ENCODE results near the gene ALG9.

DNA sequence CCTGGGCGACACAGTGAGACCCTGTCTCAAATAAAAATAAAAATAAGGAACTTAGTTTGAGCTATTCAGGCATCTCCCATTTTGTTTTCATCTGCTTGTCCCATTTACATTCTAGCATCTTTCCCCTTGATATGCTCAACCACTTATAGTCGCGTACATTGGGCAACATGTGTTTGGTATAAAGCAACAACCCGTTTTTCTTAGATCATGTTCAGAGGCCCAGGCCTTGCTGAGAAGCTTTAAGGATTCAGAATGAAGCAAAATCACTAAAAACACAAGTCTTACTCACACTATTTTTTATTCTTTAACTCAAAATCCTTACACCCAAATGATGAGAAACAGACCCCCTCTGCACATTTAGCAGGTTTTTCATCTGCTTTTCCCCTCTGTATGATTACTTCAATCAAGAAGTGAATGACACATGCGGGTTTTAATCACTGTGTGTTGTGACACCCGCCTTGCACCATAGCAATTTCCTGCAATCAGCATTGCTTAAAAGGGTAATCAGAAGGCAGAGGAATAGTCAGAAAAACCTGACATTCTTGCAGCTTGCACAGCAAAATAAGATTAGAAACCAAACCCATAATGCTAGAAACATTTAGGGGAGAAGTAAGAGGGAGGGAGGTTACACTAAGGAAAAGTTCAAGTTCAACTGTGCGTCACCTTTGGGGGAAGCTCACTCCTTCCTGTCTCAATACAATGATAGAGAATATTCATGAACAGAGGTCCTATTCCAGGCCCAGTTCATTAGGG lies 25.9 kb downstream of the ALG9 start:
- TF ChIP-seq, protein P1, sequence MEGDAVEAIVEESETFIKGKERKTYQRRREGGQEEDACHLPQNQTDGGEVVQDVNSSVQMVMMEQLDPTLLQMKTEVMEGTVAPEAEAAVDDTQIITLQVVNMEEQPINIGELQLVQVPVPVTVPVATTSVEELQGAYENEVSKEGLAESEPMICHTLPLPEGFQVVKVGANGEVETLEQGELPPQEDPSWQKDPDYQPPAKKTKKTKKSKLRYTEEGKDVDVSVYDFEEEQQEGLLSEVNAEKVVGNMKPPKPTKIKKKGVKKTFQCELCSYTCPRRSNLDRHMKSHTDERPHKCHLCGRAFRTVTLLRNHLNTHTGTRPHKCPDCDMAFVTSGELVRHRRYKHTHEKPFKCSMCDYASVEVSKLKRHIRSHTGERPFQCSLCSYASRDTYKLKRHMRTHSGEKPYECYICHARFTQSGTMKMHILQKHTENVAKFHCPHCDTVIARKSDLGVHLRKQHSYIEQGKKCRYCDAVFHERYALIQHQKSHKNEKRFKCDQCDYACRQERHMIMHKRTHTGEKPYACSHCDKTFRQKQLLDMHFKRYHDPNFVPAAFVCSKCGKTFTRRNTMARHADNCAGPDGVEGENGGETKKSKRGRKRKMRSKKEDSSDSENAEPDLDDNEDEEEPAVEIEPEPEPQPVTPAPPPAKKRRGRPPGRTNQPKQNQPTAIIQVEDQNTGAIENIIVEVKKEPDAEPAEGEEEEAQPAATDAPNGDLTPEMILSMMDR (IDR thresholded peaks at IDR 0.05) = no peak
- no peak for TF ChIP-seq EZH2 (IDR thresholded peaks at IDR 0.05)

Data from neural progenitor cell (in vitro differentiated cells).